Measurements from ENCODE around the gene ARHGAP33. TPM values are rescaled to one million over a fixed set of nuclear protein-coding genes. Genes with fewer than 3 reads are reported as not detected.

Gene ARHGAP33
- total and polyA plus RNA-seq, 10 of the 15 experiments (the other 5 are each of a cell fraction or from before 2014, with no cell fraction given), result 0.05 to 22.9 (median 2.3) TPM; not detected in 1

DNA sequence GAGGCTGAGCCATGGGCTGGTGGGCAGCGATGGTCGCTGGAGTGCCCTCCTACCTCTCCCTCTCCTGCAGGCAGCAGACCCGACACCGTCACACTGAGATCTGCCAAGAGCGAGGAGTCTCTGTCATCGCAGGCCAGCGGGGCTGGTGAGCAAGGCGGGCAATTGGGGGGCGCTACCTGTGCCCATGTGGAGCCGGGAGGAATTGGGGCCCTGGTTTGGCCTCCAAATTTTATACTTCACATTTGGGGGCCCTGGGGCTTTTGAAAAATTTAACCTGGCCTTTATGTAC lies 9.9 kb downstream of the ARHGAP33 start (continued):
- no peak for TF ChIP-seq ZNF687 (IDR thresholded peaks at IDR 0.05)
- no peak for TF ChIP-seq CREM (IDR thresholded peaks at IDR 0.05; ENCODE audit: low read depth)

DNA sequence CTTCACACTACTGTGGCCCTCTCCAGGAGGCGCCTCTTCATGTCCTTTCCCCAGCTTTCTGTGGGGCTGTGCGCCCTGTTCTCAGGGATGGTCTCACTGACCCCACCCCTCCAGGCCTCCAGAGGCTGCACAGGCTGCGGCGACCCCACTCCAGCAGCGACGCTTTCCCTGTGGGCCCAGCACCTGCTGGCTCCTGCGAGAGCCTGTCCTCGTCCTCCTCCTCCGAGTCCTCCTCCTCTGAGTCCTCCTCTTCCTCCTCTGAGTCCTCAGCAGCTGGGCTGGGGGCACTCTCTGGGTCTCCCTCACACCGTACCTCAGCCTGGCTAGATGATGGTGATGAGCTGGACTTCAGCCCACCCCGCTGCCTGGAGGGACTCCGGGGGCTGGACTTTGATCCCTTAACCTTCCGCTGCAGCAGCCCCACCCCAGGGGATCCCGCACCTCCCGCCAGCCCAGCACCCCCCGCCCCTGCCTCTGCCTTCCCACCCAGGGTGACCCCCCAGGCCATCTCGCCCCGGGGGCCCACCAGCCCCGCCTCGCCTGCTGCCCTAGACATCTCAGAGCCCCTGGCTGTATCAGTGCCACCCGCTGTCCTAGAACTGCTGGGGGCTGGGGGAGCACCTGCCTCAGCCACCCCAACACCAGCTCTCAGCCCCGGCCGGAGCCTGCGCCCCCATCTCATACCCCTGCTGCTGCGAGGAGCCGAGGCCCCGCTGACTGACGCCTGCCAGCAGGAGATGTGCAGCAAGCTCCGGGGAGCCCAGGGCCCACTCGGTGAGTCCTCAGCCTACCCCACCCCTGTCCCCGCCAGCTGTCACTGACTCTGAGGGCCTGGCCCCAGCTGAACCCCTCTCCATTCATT lies 11.2 kb downstream of the ARHGAP33 start:
- H3K27me3 ChIP-seq (replicated peaks in 1 of 2; ENCODE audit: control insufficient read depth in 2 of 2, insufficient read depth in 2 of 2, low read length in 1 of 2), result no peaks in the 10 kb centered on the region
- no TSS peak for BruUV-seq (replicated peaks)
- WGBS (ENCODE audit: insufficient coverage, insufficient replicate concordance, low lambda C conversion rate, missing lambda C conversion rate), result 82% methylated on average over 23 of the region's 31 CpGs
- ChIA-PET POLR2A (interaction anchor here (0.5 kb wide), 1 partner anchor 72 kb away, joined by 3 read pairs; no protein-coding TSS in a partner anchor), RAD21 (ENCODE audit: unreplicated experiment) (no interaction called here), SMC1A (ENCODE audit: uncharacterized antibody, unreplicated experiment) (no interaction called here), CTCF (no interaction called here)
- intact Hi-C loops (cut with micrococcal nuclease; ENCODE audit: unreplicated experiment) (no loop called here), in situ Hi-C loops (cut with MboI) (no loop called here)
- TF ChIP-seq, protein P1, sequence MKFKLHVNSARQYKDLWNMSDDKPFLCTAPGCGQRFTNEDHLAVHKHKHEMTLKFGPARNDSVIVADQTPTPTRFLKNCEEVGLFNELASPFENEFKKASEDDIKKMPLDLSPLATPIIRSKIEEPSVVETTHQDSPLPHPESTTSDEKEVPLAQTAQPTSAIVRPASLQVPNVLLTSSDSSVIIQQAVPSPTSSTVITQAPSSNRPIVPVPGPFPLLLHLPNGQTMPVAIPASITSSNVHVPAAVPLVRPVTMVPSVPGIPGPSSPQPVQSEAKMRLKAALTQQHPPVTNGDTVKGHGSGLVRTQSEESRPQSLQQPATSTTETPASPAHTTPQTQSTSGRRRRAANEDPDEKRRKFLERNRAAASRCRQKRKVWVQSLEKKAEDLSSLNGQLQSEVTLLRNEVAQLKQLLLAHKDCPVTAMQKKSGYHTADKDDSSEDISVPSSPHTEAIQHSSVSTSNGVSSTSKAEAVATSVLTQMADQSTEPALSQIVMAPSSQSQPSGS (IDR thresholded peaks at IDR 0.05; ENCODE audit: low read length), result no peak
- TF ChIP-seq CBX3 (IDR thresholded peaks at IDR 0.05; ENCODE audit: borderline replicate concordance, low read depth) (no peak), HCFC1 (IDR thresholded peaks at IDR 0.05; ENCODE audit: low read length) (no peak), SIN3A (IDR thresholded peaks at IDR 0.05; ENCODE audit: low read depth, low read length) (no peak), TBL1XR1 (IDR thresholded peaks at IDR 0.05; ENCODE audit: low read depth, low read length) (no peak)
- H3K36me3 ChIP-seq (ENCODE audit: control insufficient read depth in 2 of 2, insufficient read depth in 2 of 2, low read length in 1 of 2), result no peaks in the 10 kb centered on the region; a peak in 1 of 4 replicates
- H3K79me2 ChIP-seq (ENCODE audit: control insufficient read depth, insufficient read depth, low read length), result no peaks in the 10 kb centered on the region
- H2AFZ ChIP-seq (ENCODE audit: control insufficient read depth, low read depth, low read length), result no peak overlapping the region
- H3K9me3 ChIP-seq (replicated peaks; ENCODE audit: control insufficient read depth, insufficient read depth, low read length), result no peaks in the 10 kb centered on the region
- DNase-seq (ENCODE audit: low read depth, low spot score) (no peak), ATAC-seq (no peak), FAIRE-seq (no peak)
- H3K4me3 ChIP-seq, result no peak overlapping the region
- no peak overlapping the region for H3K9ac ChIP-seq (ENCODE audit: control insufficient read depth, insufficient read depth, low read length)
- H3K4me1 ChIP-seq (ENCODE audit: control insufficient read depth, insufficient read depth, low read length), result no peaks in the 10 kb centered on the region
- no peak overlapping the region for H3K4me2 ChIP-seq (ENCODE audit: control insufficient read depth, insufficient read depth)
- no peak overlapping the region for H3K27ac ChIP-seq (ENCODE audit: control insufficient read depth, insufficient read depth)
- H4K20me1 ChIP-seq (ENCODE audit: control insufficient read depth, insufficient read depth), result no peaks in the 10 kb centered on the region
